NCI-H1417 (cell line): Measurements from ENCODE around the gene DNAH6.
"Not testable (repeated sequence)": the region's sequence is repeated elsewhere in the genome, so short reads cannot be mapped to it uniquely, and the experiment has no call there.

Experiments
- DNase-seq, 3 experiments: peaks; one replicate each; lab custom pipeline; 2025; lab: John Stamatoyannopoulos, UW

DNAH6 gene

GRCh38 chr2:84516234-84516986 is at the start of gene DNAH6:
Gene DNAH6, plus strand, starts transcription at chr2:84516498. Its CDS starts 1,329 bp downstream, at chr2:84517827.
- peak; percentile 80 to 94 (median 87) for DNase-seq

DNA sequence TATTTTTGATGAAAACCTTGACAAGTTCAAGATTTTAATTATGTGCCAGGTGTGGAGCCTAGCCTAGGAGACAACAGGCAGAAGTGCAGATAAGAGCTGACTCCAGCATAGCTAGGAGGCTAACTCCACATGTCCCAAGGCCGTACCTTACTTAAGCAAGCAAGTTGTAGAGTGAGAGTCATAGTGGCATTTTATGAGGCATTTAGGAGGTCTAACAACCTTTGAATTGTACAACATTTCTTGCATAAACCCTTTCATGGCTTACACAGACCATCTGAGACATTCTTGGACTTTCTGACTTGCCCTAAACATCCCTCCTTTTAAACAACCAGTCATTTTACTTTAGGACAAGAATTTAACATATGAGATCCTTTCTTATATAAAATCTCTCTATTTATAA is 48.9 kb upstream of the DNAH6 start:
- DNase-seq, result no peak

- not testable (repeated sequence) for DNase-seq
Observed at GRCh38 chr2:84472423-84472822, 43.9 kb upstream of the DNAH6 start.

DNA sequence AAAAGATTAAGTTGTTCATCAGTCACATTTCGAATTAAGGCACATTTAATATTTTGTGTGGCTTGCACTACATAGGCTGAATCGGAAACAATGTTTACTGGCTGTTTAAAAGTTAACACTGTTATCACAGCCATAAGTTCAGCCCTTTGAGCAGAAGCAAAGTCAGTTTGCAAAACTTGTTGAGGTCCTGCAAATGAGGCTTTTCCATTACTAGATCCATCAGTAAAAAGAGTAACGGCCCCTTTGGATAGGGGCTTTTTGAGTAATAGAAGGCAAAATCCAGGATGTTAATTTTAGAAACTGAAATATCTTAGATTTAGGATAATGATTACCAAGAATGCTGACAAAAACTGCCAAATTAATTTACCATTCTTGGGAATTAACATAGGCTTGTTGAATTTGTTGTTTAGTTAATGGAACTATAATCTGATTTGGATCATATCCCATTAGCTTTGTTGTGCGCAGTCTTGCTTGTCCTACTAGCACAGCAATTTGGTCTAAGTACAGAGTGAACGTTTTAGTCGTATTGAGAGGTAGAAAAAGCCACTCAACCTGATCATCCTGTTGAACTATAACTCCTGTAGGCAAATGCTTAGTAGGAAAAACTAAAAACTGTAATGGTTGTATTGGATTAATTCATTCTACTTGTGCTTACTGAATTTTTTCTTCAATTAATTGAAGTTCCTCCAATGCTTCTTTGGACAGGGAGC is 43.3 kb upstream of the DNAH6 start:
- DNase-seq, result no peak

DNA sequence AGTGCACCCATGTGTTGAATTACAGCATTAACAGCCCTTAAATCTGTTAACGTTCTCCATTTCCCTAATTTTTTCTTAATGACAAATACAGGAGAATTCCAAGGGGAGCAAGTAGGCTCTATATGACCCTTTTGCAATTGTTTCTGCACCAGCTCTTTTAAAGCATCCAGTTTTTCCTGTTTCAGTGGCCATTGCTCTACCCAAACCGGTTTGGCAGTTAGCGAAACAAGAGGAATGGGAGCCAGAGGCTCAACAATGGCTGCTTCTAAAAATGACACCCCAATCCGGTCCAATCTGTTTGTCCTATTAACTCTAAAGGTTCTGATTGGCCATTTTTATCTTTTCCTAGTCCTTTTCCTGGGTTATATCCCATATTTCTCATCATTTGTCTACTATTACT is 42.1 kb upstream of the DNAH6 start:
- no peak for DNase-seq

DNA sequence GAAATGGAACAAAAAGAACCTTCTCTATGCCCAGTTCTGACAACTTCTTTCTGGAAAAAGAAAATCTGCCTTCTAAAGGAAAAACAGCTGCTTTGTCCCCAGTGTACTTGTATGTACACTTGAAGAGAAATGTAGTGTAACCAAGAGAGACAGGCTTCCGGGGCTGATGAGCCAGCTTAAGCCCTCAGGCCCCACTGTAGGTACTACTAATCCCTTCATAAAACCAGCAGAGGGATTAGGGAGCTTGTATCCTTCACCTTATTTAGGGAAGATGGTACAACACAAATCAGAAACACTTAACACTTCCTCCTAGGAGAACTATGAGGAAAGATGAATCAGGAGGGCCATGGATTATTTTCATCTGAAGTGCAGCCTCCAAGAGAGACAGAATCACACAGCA is 38.4 kb upstream of the DNAH6 start:
- no peak for DNase-seq

- DNase-seq, result no peak
Observed at GRCh38 chr2:84478867-84479266, 37.4 kb upstream of the DNAH6 start.

GRCh38 chr2:84481702-84482101 is 34.6 kb upstream of the DNAH6 start:
- no peak for DNase-seq

DNA sequence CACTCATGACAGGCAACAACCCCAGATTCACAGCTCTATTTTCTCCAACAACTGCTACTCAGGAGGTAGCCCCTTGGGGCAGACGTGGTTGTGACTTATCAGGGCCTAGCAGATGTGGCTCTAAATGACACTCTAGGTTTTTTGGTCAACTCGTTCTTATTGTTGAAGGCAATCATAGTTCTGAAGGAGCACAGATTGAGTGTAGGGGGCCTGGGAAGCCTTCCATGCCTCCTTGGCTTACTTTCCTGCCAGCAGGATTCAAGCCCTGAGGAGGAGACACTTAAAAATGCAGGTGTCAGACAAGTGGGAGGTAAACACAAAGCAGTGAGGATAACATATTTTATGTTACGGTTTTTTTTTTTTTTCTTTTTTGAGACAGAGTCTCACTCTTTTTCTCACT is 33.7 kb upstream of the DNAH6 start:
- DNase-seq, result no peak

GRCh38 chr2:84483320-84483719 is 33.0 kb upstream of the DNAH6 start:
- DNase-seq, result no peak

DNA sequence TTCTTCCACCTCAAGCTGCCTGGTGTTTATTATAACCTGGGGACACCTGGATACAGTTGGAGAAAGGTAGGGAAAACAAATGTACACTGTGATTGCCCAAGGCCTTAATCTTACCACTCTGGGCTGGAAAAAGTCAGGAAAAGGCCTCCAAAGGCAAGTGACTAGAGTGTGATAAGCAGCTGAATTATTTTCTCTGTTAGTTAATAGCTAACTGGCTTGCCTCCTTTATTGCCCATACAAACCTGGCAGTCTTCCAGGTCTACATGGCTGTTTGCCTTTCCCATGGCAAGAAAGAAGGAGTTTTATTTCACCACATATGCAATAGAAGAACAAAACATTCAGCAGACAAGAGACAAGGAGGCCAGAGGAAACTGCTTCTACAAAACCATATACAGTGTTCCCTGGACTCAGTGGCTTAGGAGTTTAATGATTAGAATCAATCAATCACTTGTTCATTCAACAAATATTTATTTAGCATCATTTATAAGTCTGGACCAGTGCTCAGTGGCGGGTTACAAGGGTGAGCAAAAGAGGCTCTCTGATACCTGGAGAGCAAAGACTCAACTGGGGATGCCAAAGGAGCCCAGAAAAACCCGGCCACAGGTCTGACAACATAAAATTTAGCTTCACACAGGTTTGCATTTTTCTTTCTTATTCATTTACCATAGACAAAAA is 29.7 kb upstream of the DNAH6 start:
- peak; percentile 22 to 69 (median 26) for DNase-seq

DNA sequence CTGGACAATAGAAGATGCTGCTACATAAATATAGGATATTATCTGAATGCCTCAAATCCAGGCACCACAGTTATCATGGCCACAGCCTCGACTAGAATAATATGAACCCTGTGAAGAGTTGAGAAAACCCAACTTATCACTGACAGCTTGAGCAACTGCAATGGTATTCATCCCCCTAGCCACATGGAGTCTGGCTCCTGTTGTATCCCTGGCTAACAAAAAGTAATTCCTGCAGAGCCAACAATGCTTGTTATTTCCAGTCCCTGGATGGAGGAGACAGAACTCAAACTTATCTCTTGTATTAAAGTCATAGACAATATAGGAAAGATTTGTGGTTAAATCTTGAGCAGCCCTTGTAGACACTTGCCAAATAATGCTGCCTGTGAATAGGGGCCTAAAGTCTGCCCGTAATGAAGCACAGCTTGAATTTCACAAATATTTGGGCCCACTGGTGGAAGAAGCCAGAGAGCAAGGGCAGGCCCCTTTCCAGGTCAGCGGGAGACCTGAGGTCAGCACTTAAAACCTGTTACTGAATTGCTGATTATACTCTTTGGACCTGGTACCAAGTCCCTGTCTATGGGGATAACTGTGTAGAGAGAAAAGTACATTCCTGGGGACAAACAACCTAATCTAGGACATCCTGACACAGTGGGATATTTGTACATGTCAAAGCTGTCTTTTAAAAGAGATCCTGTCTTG is 28.9 kb upstream of the DNAH6 start:
- no peak for DNase-seq

DNA sequence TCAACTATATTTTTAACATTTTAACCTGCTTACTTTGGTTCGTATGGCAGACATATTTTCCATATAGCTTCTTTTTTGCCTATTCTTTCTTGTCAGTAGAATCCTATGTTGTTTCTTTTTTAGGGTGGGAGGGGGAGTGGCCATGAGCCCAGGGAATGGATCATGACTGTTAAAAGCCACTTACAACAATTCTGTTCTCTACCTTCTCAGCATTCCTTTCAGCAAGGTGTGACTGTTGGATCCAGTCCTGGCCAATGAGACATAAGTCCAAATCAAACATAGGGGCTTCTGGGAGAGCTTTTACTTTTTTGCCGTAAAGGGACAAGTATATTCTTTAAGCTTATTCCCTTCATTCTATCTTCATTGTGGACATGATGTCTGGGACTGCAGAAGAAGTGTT is 25.0 kb upstream of the DNAH6 start:
- DNase-seq, result no peak

DNA sequence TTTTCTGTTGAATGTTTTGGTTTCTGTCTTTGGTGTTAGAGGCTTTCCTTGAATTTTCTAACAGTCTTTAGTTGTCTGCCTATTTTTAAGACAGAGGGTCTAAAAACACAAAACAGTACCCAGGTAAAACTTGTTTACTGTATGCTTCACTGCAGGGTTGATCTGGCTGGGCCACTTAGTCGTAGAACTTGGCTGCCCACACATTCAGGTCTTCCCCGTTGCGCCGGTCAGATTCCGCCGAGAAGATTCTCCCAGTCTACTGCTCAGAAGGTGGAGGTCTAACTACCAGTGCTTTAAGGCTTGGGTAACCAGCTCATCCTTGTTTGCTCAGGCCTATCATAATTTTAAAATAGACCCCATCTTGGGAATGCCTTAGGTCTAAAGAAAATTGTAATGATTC is 24.6 kb upstream of the DNAH6 start:
- DNase-seq, result no peak

- DNase-seq, result peak in 1 of 3 experiments; percentile 1
Observed at GRCh38 chr2:84492571-84492970, 23.7 kb upstream of the DNAH6 start.

DNA sequence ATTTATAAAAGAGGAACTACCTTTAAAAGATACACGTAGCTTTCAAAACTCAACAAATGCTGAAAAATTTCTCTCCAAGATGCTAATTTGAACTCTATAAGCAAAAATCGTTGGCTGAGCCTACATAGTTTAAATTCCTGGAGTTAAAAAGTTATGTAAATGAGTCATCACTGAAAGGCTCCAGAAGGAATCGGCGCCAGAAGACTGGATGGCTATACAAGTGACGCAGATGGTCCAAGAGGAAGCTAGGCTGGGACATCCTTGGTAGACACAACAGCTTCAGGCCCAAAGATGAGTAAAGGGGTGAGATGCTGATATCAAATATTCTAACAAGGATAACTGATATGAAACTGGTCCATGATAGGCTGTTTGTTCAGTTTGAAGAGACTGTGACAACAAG is 22.8 kb upstream of the DNAH6 start:
- no peak for DNase-seq

- DNase-seq, result no peak
Observed at GRCh38 chr2:84494070-84494469, 22.2 kb upstream of the DNAH6 start.

GRCh38 chr2:84495539-84496146 is 20.7 kb upstream of the DNAH6 start:
- DNase-seq, result peak; percentile 4 to 67 (median 35)

- no peak for DNase-seq
Observed at GRCh38 chr2:84496386-84496785, 19.9 kb upstream of the DNAH6 start.

DNA sequence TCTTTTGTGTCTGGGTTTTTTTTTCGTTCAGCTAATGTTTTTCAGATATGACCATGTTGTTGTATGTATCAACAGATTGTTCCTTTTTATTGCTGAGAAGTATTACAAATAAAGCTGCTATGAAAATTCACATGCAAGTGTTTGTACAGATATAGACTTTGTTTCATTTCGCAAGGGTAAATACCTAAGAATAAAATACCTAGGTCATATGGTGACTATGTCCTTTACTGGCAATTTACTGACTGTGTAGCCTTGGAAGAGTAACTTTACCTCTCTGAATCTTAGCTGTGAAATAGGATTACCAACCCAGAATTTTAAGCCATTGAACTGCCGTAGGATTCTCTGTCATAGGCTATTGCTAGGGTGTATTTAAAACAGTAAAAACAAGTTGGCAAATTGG is 19.0 kb upstream of the DNAH6 start:
- DNase-seq, result no peak

GRCh38 chr2:84498150-84498799 is 18.0 kb upstream of the DNAH6 start:
- DNase-seq, result no peak
